ENCODE measurements around the gene SPDYE17.
"Not testable (repeated sequence)": the region's sequence is repeated elsewhere in the genome, so short reads cannot be mapped to it uniquely, and the experiment has no call there.

SPDYE17 gene

DNA sequence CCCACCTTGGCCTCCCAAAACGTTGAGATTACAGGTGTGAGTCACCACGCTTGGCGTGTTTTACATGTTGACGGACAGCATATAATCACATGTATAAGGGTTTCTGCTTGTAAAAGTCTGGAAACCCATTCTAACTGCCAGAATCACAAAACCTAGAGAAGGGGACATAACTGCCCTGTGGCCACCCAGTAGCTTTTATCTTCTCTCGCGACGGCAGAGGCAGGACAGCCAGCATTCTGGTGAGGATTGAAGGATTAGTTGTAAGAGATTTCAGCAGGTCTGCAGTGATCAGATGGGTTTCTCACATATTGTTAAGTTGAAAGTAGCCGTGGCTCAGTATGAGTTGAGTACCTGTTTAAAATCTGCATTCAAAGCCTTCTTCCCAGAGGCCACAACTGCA, 59.8 kb downstream of the SPDYE17 start:
- not testable (repeated sequence) for DNase-seq (ENCODE audit: low read depth)

All from fibroblast of gingiva (primary cell).